ENCODE results near the gene CUX1. TPM values are rescaled to one million over a fixed set of nuclear protein-coding genes. Genes with fewer than 3 reads are reported as not detected.

Gene CUX1
- total RNA-seq, 2 donors from 2014 or later = 8.6 to 23.3 TPM

DNA sequence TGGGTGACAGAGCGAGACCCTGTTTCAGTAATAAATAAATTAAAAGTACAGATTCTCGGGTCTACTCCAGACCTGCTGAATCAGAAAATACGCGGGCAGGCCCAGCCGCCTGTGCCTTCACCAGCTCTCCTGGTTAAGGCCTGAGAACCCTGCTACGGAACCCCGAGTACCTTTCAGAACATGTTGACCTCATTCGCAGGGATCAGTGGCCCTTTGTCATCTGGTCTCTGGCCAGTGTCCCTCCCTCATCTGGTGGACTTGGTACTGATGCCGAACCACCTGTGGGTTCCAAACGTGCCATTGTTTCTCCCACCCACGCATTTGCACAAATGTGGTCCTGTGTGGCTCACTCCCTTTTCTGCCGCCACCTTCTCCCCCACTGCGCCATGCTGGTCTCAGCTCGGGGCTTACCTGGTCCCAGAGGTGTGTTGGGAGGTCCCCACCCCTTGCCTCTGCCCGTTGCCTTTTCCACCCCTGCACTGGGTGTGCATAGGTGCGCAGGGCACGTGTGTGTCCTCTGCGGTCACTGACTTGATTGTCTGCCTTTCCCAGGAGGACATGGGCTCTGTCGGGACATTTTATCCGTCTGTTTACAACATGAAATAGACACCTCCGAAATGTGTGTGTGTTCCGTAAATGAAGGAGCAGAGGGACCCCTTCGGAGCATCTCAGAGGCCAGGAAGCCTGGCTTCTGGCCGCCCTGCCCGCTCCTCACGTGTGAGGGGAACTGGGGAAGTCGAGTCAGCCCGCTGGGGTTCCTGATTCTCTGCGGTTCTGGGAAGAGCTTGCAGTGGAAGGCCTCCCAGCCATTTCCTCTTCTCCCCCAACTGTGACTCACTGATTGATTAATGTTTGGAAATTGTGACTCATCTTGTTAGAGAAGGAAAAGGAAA lies 135.2 kb downstream of the CUX1 start:
- peaks cover 0 to 5% of the 10 kb centered on the region in 2 donors for H3K36me3 Mint-ChIP-seq
- no peaks in the 10 kb centered on the region for H3K9me3 Mint-ChIP-seq
- no peak for DNase-seq (ENCODE audit: low spot score in 2 of 2)
- ATAC-seq = peak; percentile 41 to 44
- H3K27ac Mint-ChIP-seq = peak overlapping the region; percentile 48 to 97

DNA sequence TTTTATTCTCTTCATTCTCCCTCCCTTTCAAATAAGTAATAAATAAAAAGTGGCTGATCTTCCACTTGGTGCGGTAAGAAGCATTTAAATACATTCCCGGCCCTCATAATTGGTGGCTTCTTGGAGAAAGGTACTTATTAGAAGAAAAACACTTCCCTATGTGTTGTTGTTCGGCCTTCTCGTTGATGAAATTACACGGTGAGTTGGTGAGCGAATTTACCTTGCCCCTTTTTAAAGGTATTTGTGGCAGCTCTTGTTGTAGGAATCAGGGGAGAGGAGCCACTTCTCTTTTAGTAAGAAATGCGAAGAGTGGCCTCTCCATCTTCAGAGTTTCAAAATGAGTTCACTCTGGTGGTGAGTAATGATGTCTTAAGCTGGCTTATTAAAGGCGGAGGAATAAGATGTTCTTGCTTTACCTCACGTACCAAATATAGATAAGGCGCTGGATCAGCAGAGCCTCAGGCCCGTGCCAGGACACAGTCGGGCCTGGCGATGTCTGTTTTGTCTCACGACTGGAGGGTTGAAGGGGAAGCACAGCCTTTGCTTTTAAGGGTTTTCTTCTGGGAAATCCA lies 135.9 kb downstream of the CUX1 start:
- Mint-ChIP-seq H3K36me3 (peaks cover 0 to 5% of the 10 kb centered on the region in 2 donors), H3K27ac (peak overlapping the region; percentile 48 to 97), H3K9me3 (no peaks in the 10 kb centered on the region)
- DNase-seq (ENCODE audit: low spot score in 2 of 2) (peak in 1 of 2 donors; percentile 11), ATAC-seq (peak; percentile 62 to 87)

DNA sequence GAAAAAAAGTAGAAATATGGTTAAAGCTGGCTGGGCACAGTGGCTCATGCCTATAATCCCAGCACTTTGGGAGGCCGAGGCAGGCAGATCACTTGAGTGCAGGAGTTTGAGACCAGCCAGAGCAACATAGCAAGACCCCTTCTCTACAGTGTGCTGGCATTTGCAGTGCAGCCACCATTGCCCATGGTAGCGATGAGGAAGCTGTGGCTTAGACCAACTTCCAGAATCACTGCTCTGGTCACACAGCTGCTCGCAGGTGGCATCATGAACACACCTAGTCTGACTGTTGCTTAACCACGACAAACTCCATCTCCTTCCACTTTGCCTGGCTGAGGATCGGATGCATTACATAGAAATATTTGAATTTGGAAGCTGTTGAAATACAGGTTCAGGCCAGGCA lies 137.1 kb downstream of the CUX1 start:
- DNase-seq (ENCODE audit: low spot score in 2 of 2) = no peak
- ATAC-seq = no peak
- Mint-ChIP-seq H3K36me3 (peaks cover 0 to 5% of the 10 kb centered on the region in 2 donors), H3K27ac (peak overlapping the region in 1 of 2 donors; percentile 2), H3K9me3 (no peaks in the 10 kb centered on the region)

DNA sequence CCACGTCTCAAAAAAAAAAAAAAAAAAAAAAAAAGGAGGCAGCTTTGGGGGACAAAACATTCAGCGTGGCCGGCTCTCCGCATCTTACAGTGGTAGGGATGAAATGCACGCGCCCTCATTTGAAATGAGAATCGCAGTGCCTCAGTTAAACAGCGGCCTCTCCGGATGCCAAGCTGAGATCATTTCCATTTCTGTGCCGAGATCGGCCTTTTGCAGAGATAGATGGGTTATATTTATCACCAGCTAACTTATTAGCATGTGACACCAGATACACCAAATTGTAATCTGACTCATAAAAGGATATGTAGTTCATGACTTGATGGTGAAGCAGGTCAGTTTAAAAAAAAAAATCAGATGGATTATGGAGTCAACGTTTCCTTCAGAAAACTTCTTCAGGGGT lies 138.7 kb downstream of the CUX1 start:
- DNase-seq (ENCODE audit: low spot score in 2 of 2) (no peak), ATAC-seq (no peak)
- peaks cover 0 to 5% of the 10 kb centered on the region in 2 donors for H3K36me3 Mint-ChIP-seq
- H3K9me3 Mint-ChIP-seq = no peaks in the 10 kb centered on the region
- no peak overlapping the region for H3K27ac Mint-ChIP-seq

DNA sequence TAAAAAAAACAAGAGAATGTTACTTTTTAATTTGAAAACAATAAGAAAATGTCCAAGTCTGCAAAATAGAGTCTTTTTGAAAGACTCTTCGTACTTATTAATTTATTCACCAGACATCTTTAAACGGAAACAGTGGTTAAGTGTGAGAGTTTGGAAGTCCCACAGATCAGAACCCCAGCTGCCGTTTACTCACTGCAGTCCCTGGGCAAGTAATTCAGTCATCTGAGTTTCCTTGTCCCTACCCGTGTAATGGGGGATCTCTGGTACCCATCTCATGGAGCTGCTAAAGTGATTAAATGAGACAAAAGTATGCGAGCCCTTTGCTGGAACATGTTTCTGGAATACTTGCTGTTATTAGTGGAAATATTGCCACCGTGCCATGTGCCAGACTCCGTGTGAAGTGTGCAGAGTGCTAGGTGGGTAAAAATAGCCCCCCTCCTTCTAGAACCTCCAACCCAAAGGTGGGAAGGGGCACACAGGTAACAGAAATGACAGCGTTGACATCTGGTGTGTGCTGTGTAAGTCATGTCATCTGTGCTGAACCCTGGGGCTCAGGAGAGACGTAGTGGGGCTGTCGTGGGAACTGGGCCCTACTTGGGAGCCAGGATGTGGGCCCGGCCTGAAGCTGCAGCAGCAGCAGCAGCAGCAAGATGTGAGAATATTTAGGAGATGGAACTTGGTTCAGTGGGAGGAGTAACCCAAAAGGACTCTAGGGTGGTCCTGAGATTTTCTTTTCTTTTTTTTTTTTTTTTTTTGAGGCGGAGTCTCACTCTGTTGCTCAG lies 140.5 kb downstream of the CUX1 start:
- DNase-seq (ENCODE audit: low spot score in 2 of 2) (no peak), ATAC-seq (no peak)
- H3K27ac Mint-ChIP-seq = no peak overlapping the region
- H3K36me3 Mint-ChIP-seq = peaks cover 0 to 5% of the 10 kb centered on the region in 2 donors
- H3K9me3 Mint-ChIP-seq = no peaks in the 10 kb centered on the region

DNA sequence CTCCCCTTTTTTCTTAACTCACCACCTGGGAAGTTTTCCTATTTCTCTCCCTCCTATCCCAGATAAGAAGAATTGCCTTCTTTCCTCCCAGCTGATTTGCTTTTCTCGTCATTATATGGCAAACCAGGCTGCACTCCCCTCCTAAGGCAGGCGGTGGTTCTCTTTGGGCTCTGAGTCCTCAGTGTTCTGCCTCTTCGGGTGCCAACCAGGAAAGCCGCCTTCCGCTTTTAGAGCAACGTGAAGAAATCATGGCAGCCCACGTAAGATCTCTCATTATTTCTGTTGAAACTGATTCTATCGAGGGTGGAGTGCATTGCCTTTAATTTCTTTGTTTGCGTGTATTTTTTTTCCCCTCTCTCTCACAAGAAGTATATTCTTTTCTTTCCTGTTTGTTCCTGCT lies 141.9 kb downstream of the CUX1 start:
- DNase-seq (ENCODE audit: low spot score in 2 of 2) (no peak), ATAC-seq (no peak)
- peaks cover 0 to 5% of the 10 kb centered on the region in 2 donors for H3K36me3 Mint-ChIP-seq
- H3K27ac Mint-ChIP-seq = no peak overlapping the region
- H3K9me3 Mint-ChIP-seq = no peaks in the 10 kb centered on the region

DNA sequence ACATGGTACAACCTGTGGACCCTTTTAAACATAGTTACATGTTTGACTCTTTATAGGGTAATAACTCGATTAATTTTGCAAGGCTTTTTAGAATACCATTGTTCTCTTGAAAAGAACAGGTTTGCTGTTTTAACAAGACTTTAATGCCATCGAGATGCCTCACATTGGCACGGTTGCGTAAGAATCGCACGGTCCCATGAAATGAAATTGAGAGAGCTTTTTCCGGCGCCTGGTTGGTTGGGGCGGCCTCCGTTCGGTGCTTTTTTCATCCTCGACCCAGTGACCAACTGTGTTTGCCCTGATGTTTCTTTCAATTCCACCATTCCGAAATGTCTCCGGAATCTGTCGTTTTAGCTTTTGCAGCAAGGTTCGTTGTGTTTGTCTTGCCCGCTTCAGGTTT lies 142.4 kb downstream of the CUX1 start:
- H3K36me3 Mint-ChIP-seq = no peaks in the 10 kb centered on the region
- no peak for ATAC-seq
- no peak for DNase-seq (ENCODE audit: low spot score in 2 of 2)
- H3K9me3 Mint-ChIP-seq = no peaks in the 10 kb centered on the region
- no peak overlapping the region for H3K27ac Mint-ChIP-seq

DNA sequence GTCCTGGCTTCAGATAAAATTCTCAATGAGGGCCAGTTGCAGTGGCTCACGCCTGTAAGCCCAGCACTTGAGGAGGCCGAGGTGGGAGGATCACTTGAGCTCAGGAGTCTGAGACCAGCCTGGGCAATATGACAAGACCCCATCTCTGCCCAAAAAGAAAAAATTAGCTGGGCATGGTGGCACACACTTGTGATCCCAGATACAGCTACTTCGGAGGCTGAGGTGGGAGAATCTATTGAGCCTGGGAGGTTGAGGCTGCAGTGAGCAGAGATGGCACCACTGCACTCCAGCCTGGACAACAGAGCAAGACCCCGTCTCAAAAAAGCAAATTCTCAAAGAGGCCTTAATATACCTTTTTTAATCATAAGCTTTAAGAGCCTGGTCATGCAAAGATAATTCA lies 142.9 kb downstream of the CUX1 start:
- no peak for DNase-seq (ENCODE audit: low spot score in 2 of 2)
- Mint-ChIP-seq H3K27ac (no peak overlapping the region), H3K36me3 (no peaks in the 10 kb centered on the region), H3K9me3 (no peaks in the 10 kb centered on the region)
- no peak for ATAC-seq

DNA sequence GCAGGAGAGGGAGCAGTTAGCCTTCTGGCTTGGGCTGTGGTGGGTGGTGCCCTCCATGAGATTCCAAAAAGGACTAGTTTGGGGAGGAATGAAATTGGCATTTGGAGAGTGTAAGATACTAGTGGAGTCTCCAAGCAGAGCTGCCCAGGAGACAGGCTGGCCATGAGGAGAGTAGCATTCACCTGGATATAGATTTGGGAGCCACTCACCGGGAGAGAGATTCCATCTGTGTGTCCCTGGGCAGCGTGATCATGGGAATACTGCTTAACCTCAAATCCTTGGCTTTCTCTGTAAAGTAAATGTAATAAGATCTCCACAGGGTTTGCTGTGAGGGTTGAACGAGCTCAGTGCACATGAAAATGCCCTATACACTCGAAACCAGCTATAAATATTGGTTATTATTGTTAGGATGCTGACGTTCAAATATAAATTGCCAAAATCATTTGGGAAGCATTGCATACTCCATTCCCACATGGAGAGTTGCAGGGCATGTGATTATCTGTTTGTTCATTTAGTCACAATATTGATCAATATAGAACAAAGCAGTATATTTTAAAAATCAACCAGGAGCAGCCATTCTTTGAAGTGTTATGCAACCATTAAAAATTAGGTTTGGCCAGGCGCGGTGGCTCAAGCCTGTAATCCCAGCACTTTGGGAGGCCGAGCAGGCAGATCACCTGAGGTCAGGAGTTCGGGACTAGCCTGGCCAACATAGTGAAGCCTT lies 143.7 kb downstream of the CUX1 start:
- no peak for DNase-seq (ENCODE audit: low spot score in 2 of 2)
- Mint-ChIP-seq H3K36me3 (no peaks in the 10 kb centered on the region), H3K27ac (no peak overlapping the region), H3K9me3 (no peaks in the 10 kb centered on the region)
- no peak for ATAC-seq

DNA sequence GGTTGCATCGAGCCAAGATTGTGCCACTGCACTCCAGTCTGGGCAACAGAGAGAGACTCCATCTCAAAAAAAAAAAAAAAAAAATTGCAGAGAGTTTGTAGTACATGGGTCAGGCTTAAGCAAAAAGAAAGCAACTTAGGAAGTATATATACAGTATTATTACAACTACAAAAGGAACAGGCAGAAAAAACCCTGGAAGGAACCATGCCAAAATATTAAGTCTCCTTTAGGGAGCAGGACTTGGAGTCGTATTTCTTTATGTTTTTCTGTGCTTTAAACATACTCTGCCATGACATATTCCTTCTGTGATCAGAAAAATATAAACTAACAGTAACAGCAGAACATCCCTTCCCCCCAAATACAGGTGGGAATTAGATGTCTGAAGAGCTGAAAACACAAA lies 144.4 kb downstream of the CUX1 start:
- H3K27ac Mint-ChIP-seq = no peak overlapping the region
- ATAC-seq = no peak
- H3K9me3 Mint-ChIP-seq = no peaks in the 10 kb centered on the region
- H3K36me3 Mint-ChIP-seq = no peaks in the 10 kb centered on the region
- no peak for DNase-seq (ENCODE audit: low spot score in 2 of 2)

DNA sequence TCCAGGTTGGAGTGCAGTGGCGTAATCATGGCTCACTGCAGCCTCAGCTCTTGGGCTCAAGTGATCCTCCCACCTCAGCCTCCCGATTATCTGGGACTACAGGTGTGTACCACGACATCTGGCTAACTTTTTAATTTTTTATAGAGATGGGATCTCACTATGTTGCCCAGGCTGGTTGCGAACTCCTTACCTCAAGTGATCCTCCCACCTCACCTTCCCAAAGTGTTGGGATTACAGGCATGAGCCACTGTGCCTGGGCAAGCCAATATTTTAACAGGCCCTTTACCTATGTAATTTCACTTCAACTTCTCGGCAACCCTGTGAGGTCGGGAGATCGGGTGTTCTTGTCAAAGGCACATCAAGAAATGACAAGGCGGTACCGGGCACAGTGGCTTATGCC lies 146.3 kb downstream of the CUX1 start:
- Mint-ChIP-seq H3K9me3 (no peaks in the 10 kb centered on the region), H3K36me3 (no peaks in the 10 kb centered on the region), H3K27ac (no peak overlapping the region)
- ATAC-seq (no peak), DNase-seq (ENCODE audit: low spot score in 2 of 2) (no peak)

DNA sequence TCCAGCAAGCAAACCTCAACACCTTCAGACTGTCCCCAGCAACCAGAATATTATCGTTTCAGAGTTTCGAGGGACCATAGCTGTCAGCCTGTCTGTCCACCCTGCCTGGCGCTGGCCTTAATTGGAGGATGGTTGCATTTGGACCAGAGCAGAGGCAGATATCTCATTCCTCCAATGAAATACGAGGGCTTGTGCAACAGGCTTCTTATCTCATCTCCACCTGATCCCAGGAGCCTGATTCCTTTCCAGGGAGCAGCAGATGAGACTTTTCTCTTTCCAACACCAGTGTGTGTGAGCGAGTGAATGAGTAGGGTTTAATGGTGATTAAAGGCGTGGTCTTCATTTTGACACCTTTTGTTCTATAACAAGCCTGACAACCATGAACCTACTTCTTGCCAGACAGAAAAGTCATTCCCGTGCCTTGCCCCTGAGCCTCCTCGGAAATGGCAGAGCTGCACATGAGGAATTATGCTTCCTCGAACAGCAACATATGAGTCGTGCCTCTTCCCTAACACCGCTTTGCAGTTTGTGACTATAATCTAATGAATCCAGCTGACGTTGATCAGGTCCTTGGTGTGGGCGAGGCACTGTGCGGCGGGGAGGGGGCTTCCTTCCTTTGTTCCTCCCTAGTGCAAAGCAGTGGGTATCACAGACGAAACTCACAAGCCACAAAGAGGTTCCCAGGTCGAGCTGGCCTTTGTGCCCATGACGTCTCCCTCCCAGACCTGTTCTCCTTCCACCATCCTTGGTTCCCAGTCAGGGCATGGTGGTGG lies 147.4 kb downstream of the CUX1 start:
- no peak for ATAC-seq
- Mint-ChIP-seq H3K36me3 (no peaks in the 10 kb centered on the region), H3K27ac (peak overlapping the region in 1 of 2 donors; percentile 22), H3K9me3 (no peaks in the 10 kb centered on the region)
- no peak for DNase-seq (ENCODE audit: low spot score in 2 of 2)

DNA sequence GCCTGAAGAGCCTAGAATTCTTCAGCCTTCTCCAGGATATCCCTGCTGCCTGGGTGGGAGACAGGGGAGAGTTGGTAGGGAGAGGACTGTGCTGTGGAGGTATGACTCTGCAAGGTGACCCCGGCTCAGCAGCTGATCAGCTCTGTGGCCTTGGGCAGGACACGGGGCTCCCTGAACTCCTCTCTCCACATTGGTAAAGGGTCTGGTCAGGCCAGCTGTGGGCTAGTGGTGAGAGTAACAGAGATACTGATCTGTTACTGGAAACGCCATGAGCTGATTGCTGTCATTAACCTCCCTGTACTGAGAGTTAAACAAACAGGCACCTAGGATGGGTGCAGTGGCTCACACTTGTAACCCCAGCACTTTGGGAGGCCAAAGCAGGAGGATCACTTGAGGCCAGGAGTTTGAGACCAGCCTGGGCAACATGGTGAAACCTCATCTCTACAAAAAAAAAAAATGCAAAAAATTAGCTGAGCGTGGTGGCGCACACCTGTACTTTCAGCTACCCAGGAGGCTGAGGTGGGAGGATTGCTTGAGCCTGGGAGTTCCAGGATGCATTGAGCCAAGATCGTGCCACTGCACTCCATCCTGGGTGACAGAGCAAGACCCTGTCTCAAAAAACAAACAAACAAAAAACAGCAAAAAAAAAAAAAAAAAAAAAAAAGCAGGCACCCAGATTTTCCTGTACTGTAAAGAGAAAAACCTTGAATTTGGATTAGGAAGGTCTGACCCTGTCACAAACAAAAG lies 151.5 kb downstream of the CUX1 start:
- Mint-ChIP-seq H3K27ac (no peak overlapping the region), H3K9me3 (no peaks in the 10 kb centered on the region), H3K36me3 (no peaks in the 10 kb centered on the region)
- ATAC-seq = no peak
- no peak for DNase-seq (ENCODE audit: low spot score in 2 of 2)

DNA sequence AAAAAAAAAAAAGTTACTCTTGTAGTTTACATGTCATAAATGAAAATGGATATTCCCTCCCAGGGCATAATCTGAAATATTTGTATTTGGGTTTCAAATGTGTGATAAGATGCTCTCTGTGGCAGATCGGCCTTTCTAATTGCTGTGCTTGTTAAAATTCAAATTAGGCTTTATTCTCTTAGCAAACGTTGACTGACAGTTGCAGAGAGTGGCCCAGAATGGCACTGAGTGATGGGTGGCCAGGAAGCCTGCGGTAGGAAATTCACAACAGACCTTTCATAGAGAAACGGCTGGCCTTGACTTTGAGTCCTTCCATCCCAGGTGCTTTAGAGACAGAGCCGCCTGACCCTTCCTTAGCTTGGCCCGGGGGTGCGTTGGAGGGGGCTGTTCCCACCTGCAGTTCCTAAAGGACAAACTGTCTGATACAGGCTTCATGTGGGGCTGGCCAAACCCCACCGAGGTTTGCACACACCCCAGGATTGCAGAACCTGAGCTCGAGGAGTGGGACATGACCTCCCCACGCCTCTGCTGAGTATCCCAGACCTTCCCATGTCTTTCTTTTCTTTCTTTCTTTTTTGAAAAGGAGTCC lies 152.7 kb downstream of the CUX1 start:
- no peaks in the 10 kb centered on the region for H3K36me3 Mint-ChIP-seq
- no peak overlapping the region for H3K27ac Mint-ChIP-seq
- ATAC-seq (no peak), DNase-seq (ENCODE audit: low spot score in 2 of 2) (no peak)
- H3K9me3 Mint-ChIP-seq = no peaks in the 10 kb centered on the region

DNA sequence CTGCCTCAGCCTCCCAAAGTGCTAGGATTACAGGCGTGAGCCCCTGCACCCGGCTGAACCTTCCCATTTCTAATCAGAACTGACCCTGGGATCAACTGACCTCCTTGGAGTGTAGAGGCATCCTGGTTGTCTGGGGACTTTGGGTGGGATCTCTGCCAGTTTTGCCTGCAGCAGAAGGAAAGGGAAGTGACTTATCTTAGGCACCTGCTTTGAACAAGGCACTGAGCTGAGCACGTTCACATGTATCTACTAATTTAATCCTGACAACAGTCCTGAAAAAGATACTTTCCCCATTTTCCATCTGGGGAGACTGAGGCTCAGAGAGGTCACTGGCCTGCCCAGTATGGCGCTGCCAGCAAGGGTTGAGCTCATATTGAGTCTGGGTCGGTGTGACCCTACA lies 153.4 kb downstream of the CUX1 start:
- no peak for DNase-seq (ENCODE audit: low spot score in 2 of 2)
- Mint-ChIP-seq H3K9me3 (no peaks in the 10 kb centered on the region), H3K27ac (no peak overlapping the region), H3K36me3 (no peaks in the 10 kb centered on the region)
- no peak for ATAC-seq

All from activated naive CD4-positive, alpha-beta T cell treated with anti-CD3 and anti-CD28 coated beads, Interleukin-2, amount 50 U/mL, for 72 hours (primary cell).